Ammon's horn (tissue), 1 donor: ENCODE data around the gene USF1.
"Not testable (repeated sequence)": the region's sequence is repeated elsewhere in the genome, so short reads cannot be mapped to it uniquely, and the experiment has no call there.

Experiments
- DNase-seq: peaks from one replicate; pipeline ENCODE4 v3.0.0-alpha.2; 2016; ENCODE audit warnings: low spot score

The USF1 gene

GRCh38 chr1:161019111-161019660 is 26.6 kb downstream of the USF1 start:
- DNase-seq: not testable (repeated sequence)

GRCh38 chr1:161018631-161018930 is 27.2 kb downstream of the USF1 start:
- DNase-seq: no peak

GRCh38 chr1:161017756-161018630 is 27.8 kb downstream of the USF1 start:
- DNase-seq: no peak

- not testable (repeated sequence) for DNase-seq
Measured at GRCh38 chr1:161017181-161017580, 28.6 kb downstream of the USF1 start.

GRCh38 chr1:161016683-161017082 is 29.1 kb downstream of the USF1 start:
- DNase-seq: not testable (repeated sequence)

GRCh38 chr1:161013488-161014230 is 32.1 kb downstream of the USF1 start:
- peak; percentile 79 for DNase-seq

GRCh38 chr1:161013131-161013487 is 32.7 kb downstream of the USF1 start:
- no peak for DNase-seq

- DNase-seq: no peak
Measured at GRCh38 chr1:161012420-161012819, 33.4 kb downstream of the USF1 start.

GRCh38 chr1:161009602-161010211 is 36.1 kb downstream of the USF1 start:
- no peak for DNase-seq

GRCh38 chr1:161008869-161009510 is 36.8 kb downstream of the USF1 start:
- no peak for DNase-seq

- no peak for DNase-seq
Measured at GRCh38 chr1:161007369-161007768, 38.4 kb downstream of the USF1 start.

- no peak for DNase-seq
Measured at GRCh38 chr1:161006563-161006962, 39.2 kb downstream of the USF1 start.

- DNase-seq: no peak
Measured at GRCh38 chr1:161001525-161001924, 44.3 kb downstream of the USF1 start.

GRCh38 chr1:161000736-161001480 is 44.9 kb downstream of the USF1 start:
- no peak for DNase-seq

- DNase-seq: no peak
Measured at GRCh38 chr1:160999376-160999775, 46.4 kb downstream of the USF1 start.

- DNase-seq: peak; percentile 73
Measured at GRCh38 chr1:160997323-160998038, 48.3 kb downstream of the USF1 start.

GRCh38 chr1:160996178-160996577 is 49.6 kb downstream of the USF1 start:
- no peak for DNase-seq

- DNase-seq: no peak
Measured at GRCh38 chr1:160993544-160994193, 52.1 kb downstream of the USF1 start.

- not testable (repeated sequence) for DNase-seq
Measured at GRCh38 chr1:160992036-160992435, 53.7 kb downstream of the USF1 start.
